B cell (primary cell): ENCODE measurements around the gene SDK1. TPM values are rescaled to one million over a fixed set of nuclear protein-coding genes. Genes with fewer than 3 reads are reported as not detected.

Experiments used
- ATAC-seq: fragments of 200-7000 bp; cut with Tn5 transposase; one replicate; pipeline ENCODE4 v1.10.0; 2021; ENCODE audit warnings: low read depth, mild to moderate bottlenecking, moderate number of reproducible peaks, moderate library complexity
- CTCF ChIA-PET: fragments of 350-600 bp; sonication (Branson Sonifier 250); formaldehyde crosslinking; loops from one replicate; lab custom pipeline; 2021; ENCODE audit warnings: antibody characterized with exemption, inconsistent platforms; lab: Charles Lee
- POLR2A ChIA-PET: fragments of 350-600 bp; sonication (Branson Sonifier 250); formaldehyde crosslinking; loops from one replicate; lab custom pipeline; 2021; ENCODE audit warnings: antibody characterized with exemption; lab: Charles Lee
- DNase-seq: peaks from one replicate; pipeline ENCODE4 v3.0.0; 2013
- H2AFZ ChIP-seq: 2 replicates; pipeline ENCODE4 v1.6.1; 2012; ENCODE audit warnings: mild to moderate bottlenecking, low read depth, low read length; ENCODE audit not compliant: insufficient read depth, poor library complexity, severe bottlenecking
- H3K27ac ChIP-seq, 2 donors: 1 replicate in 1 of 2; 2 replicates in 1 of 2; pipeline ENCODE4 v1.5.1; 2012 to 2013; ENCODE audit warnings: low read length in 2 of 2, mild to moderate bottlenecking in 2 of 2, moderate library complexity in 1 of 2
- H3K27me3 ChIP-seq, 4 experiments: fragments of 200-600 bp in 1 of 4; sonication (generic) in 1 of 4; replicated peaks in 1 of 4; 1 replicate in 2 of 4; 2 replicates in 2 of 4; pipeline versions ENCODE4 v1.6.1 to v1.7.0; 2013 to 2016; ENCODE audit warnings: low read length in 3 of 4, mild to moderate bottlenecking in 2 of 4, mixed read lengths in 1 of 4, moderate library complexity in 1 of 4; ENCODE audit not compliant: insufficient read depth in 4 of 4, control insufficient read depth in 3 of 4; ENCODE audit errors: control extremely low read depth in 1 of 4
- H3K36me3 ChIP-seq, 2 experiments: replicated peaks in 1 of 2; 1 replicate in 1 of 2; 2 replicates in 1 of 2; pipeline versions ENCODE4 v1.6.1 to v1.7.1; 2013; ENCODE audit warnings: low read length in 1 of 2; ENCODE audit not compliant: insufficient read depth in 2 of 2, control insufficient read depth in 1 of 2; ENCODE audit errors: control extremely low read depth in 1 of 2, extremely low read depth in 1 of 2
- H3K4me1 ChIP-seq, 2 donors: fragments of 200-600 bp in 1 of 2; sonication (generic) in 1 of 2; 1 replicate in 1 of 2; 2 replicates in 1 of 2; pipeline versions ENCODE4 v1.5.1 to v1.6.1; 2013 to 2017; ENCODE audit warnings: low read length in 2 of 2; ENCODE audit not compliant: control insufficient read depth in 2 of 2, insufficient read depth in 2 of 2
- H3K4me2 ChIP-seq: replicated peaks from 2 replicates; pipeline ENCODE3; 2012; ENCODE audit warnings: mild to moderate bottlenecking, low read depth, low read length; ENCODE audit not compliant: poor library complexity, severe bottlenecking
- H3K4me3 ChIP-seq, 5 experiments: fragments of 200-600 bp in 1 of 5; sonication (generic) in 1 of 5; 1 replicate in 3 of 5; 2 replicates in 2 of 5; pipeline versions ENCODE4 v1.5.1 to v1.7.0; 2011 to 2016; ENCODE audit warnings: low read length in 4 of 5, mild to moderate bottlenecking in 4 of 5, low read depth in 2 of 5, control low read depth in 1 of 5, moderate library complexity in 1 of 5; ENCODE audit not compliant: insufficient read depth in 1 of 5; ENCODE audit errors: control extremely low read depth in 1 of 5, extremely low read depth in 1 of 5
- H3K79me2 ChIP-seq: fragments of 200-600 bp; sonication (generic); one replicate; pipeline ENCODE4 v1.6.0; 2016; ENCODE audit warnings: low read length; ENCODE audit not compliant: control insufficient read depth, insufficient read depth
- H3K9ac ChIP-seq: fragments of 200-600 bp; sonication (generic); 2 replicates; pipeline ENCODE4 v1.6.1; 2017; ENCODE audit warnings: mild to moderate bottlenecking, low read length, moderate library complexity
- H3K9me3 ChIP-seq, 3 donors: one replicate each; pipeline versions ENCODE4 v1.6.1 to v1.7.1; 2013; ENCODE audit warnings: low read length in 2 of 3; ENCODE audit not compliant: control insufficient read depth in 2 of 3, insufficient read depth in 1 of 3; ENCODE audit errors: control extremely low read depth in 1 of 3
- H4K20me1 ChIP-seq: 2 replicates; pipeline ENCODE4 v1.6.0; 2012; ENCODE audit warnings: mild to moderate bottlenecking, low read length; ENCODE audit not compliant: insufficient read depth, control insufficient read depth, poor library complexity, severe bottlenecking
- H3K27ac Mint-ChIP-seq: one replicate; pipeline ENCODE4 v1.8.0; 2021; ENCODE audit warnings: mixed read lengths
- H3K27me3 Mint-ChIP-seq: one replicate; pipeline ENCODE4 v1.8.0; 2021; ENCODE audit warnings: mixed read lengths
- H3K4me1 Mint-ChIP-seq: one replicate; pipeline ENCODE4 v1.8.0; 2021; ENCODE audit warnings: mixed read lengths
- H3K4me3 Mint-ChIP-seq: one replicate; pipeline ENCODE4 v1.8.0; 2021; ENCODE audit warnings: mixed read lengths
- H3K9me3 Mint-ChIP-seq: one replicate; pipeline ENCODE4 v1.8.0; 2022; ENCODE audit warnings: mixed read lengths; ENCODE audit not compliant: insufficient read depth
- CTCF ChIP-seq: fragments of 200-600 bp; IDR thresholded peaks from one replicate; pipeline ENCODE4 v1.8.0; 2022; ENCODE audit warnings: antibody characterized with exemption, mild to moderate bottlenecking
- EZH2 ChIP-seq: IDR thresholded peaks from 2 replicates; pipeline ENCODE4 v1.6.1; 2012; ENCODE audit warnings: borderline replicate concordance, low read depth, mild to moderate bottlenecking, moderate library complexity, low read length; ENCODE audit not compliant: insufficient read depth, poor library complexity, severe bottlenecking
- WGBS: methylation state at CpG from one replicate; pipeline ENCODE4 v1.1.5; 2013; ENCODE audit warnings: missing lambda C conversion rate; ENCODE audit not compliant: insufficient coverage; 5-methylcytosine and 5-hydroxymethylcytosine counted together
- intact Hi-C: fragments of 100-400 bp; cut with micrococcal nuclease; formaldehyde crosslinking; loops from one replicate; pipeline ENCODE4 v1.10.0; 2022
- polyA plus RNA-seq: library from polyadenylated mRNA; depleted of rRNA; stranded (reverse); fragments of >200 nt; gene quantifications from 2 replicates; pipeline ENCODE4 v1.2.3, GENCODE V29; 2012
- total RNA-seq, 2 donors: library from RNA; stranded (reverse); fragments of 120-200 nt in 1 of 2; gene quantifications; 1 replicate in 1 of 2; 2 replicates in 1 of 2; pipeline versions ENCODE4 v1.2.3 to v1.2.4, GENCODE V29; 2013 to 2022

The SDK1 gene
- total and polyA plus RNA-seq, 2 donors (not counting 1 experiment from before 2014, with no cell fraction given): 0.73 to 2.0 TPM

- Histone ChIP-seq H3K9ac (no peak overlapping the region), H3K27ac (no peak overlapping the region), H3K79me2 (no peaks in the 10 kb centered on the region), H3K4me1 (no peaks in the 10 kb centered on the region), H3K27me3 (peaks cover 0 to 3% (median 0%) of the 10 kb centered on the region in 4 experiments), H3K36me3 (no peaks in the 10 kb centered on the region), H4K20me1 (no peaks in the 10 kb centered on the region), H3K9me3 (no peaks in the 10 kb centered on the region), H3K4me2 (no peak overlapping the region), H3K4me3 (no peak overlapping the region), H2AFZ (no peak overlapping the region)
- Mint-ChIP-seq H3K27me3 (peaks cover 10% of the 10 kb centered on the region), H3K4me3 (no peak overlapping the region), H3K9me3 (no peaks in the 10 kb centered on the region), H3K27ac (no peak overlapping the region), H3K4me1 (no peaks in the 10 kb centered on the region)
- WGBS: 80% methylated on average over 5 of the region's 5 CpGs
- ChIA-PET POLR2A (no interaction called here), CTCF (no interaction called here)
- no peak for TF ChIP-seq EZH2
- ATAC-seq: no peak
- intact Hi-C loops: no loop called here
- DNase-seq: no peak
Observed at GRCh38 chr7:3358991-3359390, 57.9 kb downstream of the SDK1 start.

- Histone ChIP-seq H3K4me2 (no peak overlapping the region), H3K36me3 (no peaks in the 10 kb centered on the region), H3K79me2 (no peaks in the 10 kb centered on the region), H3K27ac (no peak overlapping the region), H3K9ac (no peak overlapping the region), H3K4me3 (no peak overlapping the region), H2AFZ (no peak overlapping the region), H4K20me1 (no peaks in the 10 kb centered on the region), H3K4me1 (peaks cover 0 to 4% of the 10 kb centered on the region in 2 donors), H3K9me3 (no peaks in the 10 kb centered on the region), H3K27me3 (no peaks in the 10 kb centered on the region)
- Mint-ChIP-seq H3K4me1 (peaks cover 6% of the 10 kb centered on the region), H3K27me3 (peaks cover 41% of the 10 kb centered on the region), H3K27ac (no peak overlapping the region), H3K4me3 (no peak overlapping the region), H3K9me3 (no peaks in the 10 kb centered on the region)
- TF ChIP-seq CTCF: no peak
- no peak for TF ChIP-seq EZH2
- no peak for ATAC-seq
- ChIA-PET POLR2A (no interaction called here), CTCF (no interaction called here)
- no peak for DNase-seq
- WGBS: no CpG with 5 or more reads among the region's 1 CpG
- intact Hi-C loops: no loop called here
Observed at GRCh38 chr7:3367261-3367660, 66.2 kb downstream of the SDK1 start.
